Measurements from ENCODE around the gene RNU6-1. TPM values are rescaled to one million over a fixed set of nuclear protein-coding genes. Genes with fewer than 3 reads are reported as not detected.

The RNU6-1 gene
- polyA plus RNA-seq, 2 of the 4 experiments (the other 2 are of a cell fraction), result not detected

GRCh38 chr15:67803996-67804843, 35.6 kb downstream of the RNU6-1 start:
- no peak for FAIRE-seq
- Histone ChIP-seq H3K4me3 (no peak overlapping the region), H3K4me1 (no peaks in the 10 kb centered on the region), H3K9me3 (no peaks in the 10 kb centered on the region), H3K4me2 (no peak overlapping the region), H3K27ac (no peak overlapping the region)
- POLR2A ChIA-PET, result no interaction called here
- 79% methylated on average over 26 of the region's 27 CpGs for WGBS (ENCODE audit: missing lambda C conversion rate)
- TF ChIP-seq RNF2 (IDR thresholded peaks at IDR 0.05; ENCODE audit: borderline replicate concordance, low read depth), result no peak
- no peak for DNase-seq (ENCODE audit: low read depth in 1 of 2, low spot score in 1 of 2)
- no peak for ATAC-seq
- CTCF ChIA-PET, result interaction anchor here (1.0 to 1.4 kb wide), 3 partner anchors 29 to 347 kb away, joined by 3 to 4 read pairs (median 3); no protein-coding TSS in a partner anchor

GRCh38 chr15:67803299-67803698, 36.5 kb downstream of the RNU6-1 start:
- Histone ChIP-seq H3K4me2 (no peak overlapping the region), H3K27ac (no peak overlapping the region), H3K9me3 (no peaks in the 10 kb centered on the region), H3K4me3 (no peak overlapping the region), H3K4me1 (no peaks in the 10 kb centered on the region)
- no peak for ATAC-seq
- WGBS (ENCODE audit: missing lambda C conversion rate), result 62% methylated on average over 3 of the region's 3 CpGs
- TF ChIP-seq TFCP2L1 (CRISPR knock-in tag; IDR thresholded peaks at IDR 0.05), result no peak
- no peak for TF ChIP-seq SMC3 (IDR thresholded peaks at IDR 0.05)
- TF ChIP-seq RCOR1 (IDR thresholded peaks at IDR 0.05; ENCODE audit: low read depth, low read length), result no peak
- no peak for TF ChIP-seq HOXA7 (CRISPR knock-in tag; IDR thresholded peaks at IDR 0.05)
- no peak for TF ChIP-seq BHLHE40 (IDR thresholded peaks at IDR 0.05; ENCODE audit: low read depth, low read length)
- no peak for TF ChIP-seq GATA3 (IDR thresholded peaks at IDR 0.05; ENCODE audit: borderline replicate concordance)
- TF ChIP-seq EP300 (IDR thresholded peaks at IDR 0.05), result no peak
- TF ChIP-seq HOXB5 (CRISPR knock-in tag; IDR thresholded peaks at IDR 0.05), result no peak
- no peak for TF ChIP-seq RARB (CRISPR knock-in tag; IDR thresholded peaks at IDR 0.05)
- no peak for TF ChIP-seq FOSB (CRISPR knock-in tag; IDR thresholded peaks at IDR 0.05)
- no peak for DNase-seq (ENCODE audit: low read depth in 1 of 2, low spot score in 1 of 2)
- CTCF ChIA-PET, result interaction anchor here (1.0 to 1.4 kb wide), 3 partner anchors 29 to 346 kb away, joined by 3 to 4 read pairs (median 3); no protein-coding TSS in a partner anchor
- no peak for FAIRE-seq
- POLR2A ChIA-PET, result no interaction called here

- Histone ChIP-seq H3K4me3 (no peak overlapping the region), H3K4me1 (no peaks in the 10 kb centered on the region), H3K27ac (no peak overlapping the region), H3K9me3 (no peaks in the 10 kb centered on the region), H3K4me2 (no peak overlapping the region)
- no peak for FAIRE-seq
- WGBS (ENCODE audit: missing lambda C conversion rate), result 77% methylated on average over 19 of the region's 19 CpGs
- no peak for ATAC-seq
- DNase-seq (ENCODE audit: low read depth in 1 of 2, low spot score in 1 of 2), result no peak
- ChIA-PET CTCF (interaction anchor here (1.2 to 1.7 kb wide), 2 partner anchors 34 to 62 kb away, joined by 3 to 6 read pairs; no protein-coding TSS in a partner anchor), POLR2A (no interaction called here)
- TF ChIP-seq RFX5 (IDR thresholded peaks at IDR 0.05), result no peak
- no peak for TF ChIP-seq ESRRA (IDR thresholded peaks at IDR 0.05; ENCODE audit: borderline replicate concordance, low read length)
- no peak for TF ChIP-seq NR3C1 (IDR thresholded peaks at IDR 0.05)
- TF ChIP-seq MAFK (IDR thresholded peaks at IDR 0.05; ENCODE audit: partially characterized antibody), result no peak
- no peak for TF ChIP-seq NFE2L2 (conservative IDR thresholded peaks at IDR 0.05; ENCODE audit: low read length)
These were observed 37.6 kb downstream of the RNU6-1 start for GRCh38 chr15:67801926-67802914.

GRCh38 chr15:67801142-67801541, 38.7 kb downstream of the RNU6-1 start:
- no peak for DNase-seq (ENCODE audit: low read depth in 1 of 2, low spot score in 1 of 2)
- no peak overlapping the region for H3K27ac ChIP-seq
- WGBS (ENCODE audit: missing lambda C conversion rate), result 77% methylated on average over 2 of the region's 2 CpGs
- TF ChIP-seq CHD2 (IDR thresholded peaks at IDR 0.05; ENCODE audit: low read length, partially characterized antibody), result no peak
- no peak for TF ChIP-seq RNF2 (IDR thresholded peaks at IDR 0.05; ENCODE audit: borderline replicate concordance, low read depth)
- no peaks in the 10 kb centered on the region for H3K4me1 ChIP-seq
- ChIA-PET POLR2A (no interaction called here), CTCF (interaction anchor here (0.6 to 1.7 kb wide), 4 partner anchors 35 to 401 kb away, joined by 3 to 6 read pairs (median 3); no protein-coding TSS in a partner anchor)
- peaks cover 2% of the 10 kb centered on the region; the same call in 2 of the 3 replicates for H3K9me3 ChIP-seq
- no peak for FAIRE-seq
- no peak for ATAC-seq
- no peak overlapping the region for H3K4me3 ChIP-seq
- H3K4me2 ChIP-seq, result no peak overlapping the region
